Stimulated activated CD4-positive, alpha-beta T cell treated with anti-CD3 and anti-CD28 coated beads, Interleukin-1b, Interleukin-23, amount 100 ng/mL, for 1 hour (primary cell): ENCODE data around the gene CD164L2.

Source experiments
- DNase-seq, 2 donors: peaks; one replicate each; pipeline ENCODE4 v3.0.0-alpha.2; 2020; ENCODE audit warnings: low read depth in 2 of 2

CD164L2 gene

DNA sequence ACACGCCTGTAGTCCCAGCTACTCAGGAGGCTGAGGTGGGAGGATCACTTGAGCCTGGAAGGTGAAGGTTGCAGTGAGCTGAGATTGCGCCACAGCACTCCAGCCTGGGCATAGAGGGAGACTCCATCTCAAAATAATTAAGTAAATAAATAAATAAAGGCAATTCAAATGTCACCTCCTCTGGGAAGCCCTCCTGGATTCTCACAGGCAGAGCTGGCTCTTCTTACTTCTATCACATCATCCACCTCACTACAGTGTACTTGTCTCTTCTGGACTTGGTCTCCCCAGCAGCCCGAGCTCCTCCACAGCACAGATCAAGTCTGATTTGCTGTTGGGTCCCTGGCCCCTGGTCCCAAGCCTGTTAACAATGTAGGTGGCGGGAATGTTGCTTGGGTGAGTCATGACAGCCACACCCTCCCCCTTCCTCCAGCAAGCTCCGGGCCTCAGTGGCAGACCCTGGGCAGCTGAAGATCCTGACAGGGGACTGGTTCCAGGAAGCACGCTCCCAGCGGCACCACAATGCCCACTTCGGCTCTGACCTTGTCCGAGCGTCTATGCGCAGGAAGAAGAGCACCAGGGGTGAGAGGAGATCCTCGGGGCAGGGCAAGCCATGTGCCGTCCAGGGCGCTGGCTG, 36.0 kb downstream of the CD164L2 start:
- DNase-seq, result no peak

DNA sequence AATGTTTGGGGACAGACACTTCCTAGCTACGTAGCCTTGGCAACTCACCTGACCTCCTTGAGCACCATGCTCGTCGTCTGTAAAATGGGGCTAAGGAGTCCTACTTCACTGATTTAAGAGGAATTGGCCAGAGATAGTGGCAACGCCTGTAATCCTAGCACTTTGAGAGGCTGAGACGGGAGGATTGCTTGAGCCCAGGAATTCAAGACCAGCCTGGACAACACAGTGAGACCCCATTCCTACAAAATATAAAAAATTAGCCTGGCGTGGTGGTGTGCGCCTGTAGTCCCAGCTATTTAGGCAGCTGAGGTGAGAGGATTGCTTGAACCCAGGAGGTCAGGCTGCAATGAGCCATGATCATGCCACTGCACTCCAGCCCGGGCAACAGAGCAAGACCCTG, 36.8 kb downstream of the CD164L2 start:
- DNase-seq, result no peak

DNA sequence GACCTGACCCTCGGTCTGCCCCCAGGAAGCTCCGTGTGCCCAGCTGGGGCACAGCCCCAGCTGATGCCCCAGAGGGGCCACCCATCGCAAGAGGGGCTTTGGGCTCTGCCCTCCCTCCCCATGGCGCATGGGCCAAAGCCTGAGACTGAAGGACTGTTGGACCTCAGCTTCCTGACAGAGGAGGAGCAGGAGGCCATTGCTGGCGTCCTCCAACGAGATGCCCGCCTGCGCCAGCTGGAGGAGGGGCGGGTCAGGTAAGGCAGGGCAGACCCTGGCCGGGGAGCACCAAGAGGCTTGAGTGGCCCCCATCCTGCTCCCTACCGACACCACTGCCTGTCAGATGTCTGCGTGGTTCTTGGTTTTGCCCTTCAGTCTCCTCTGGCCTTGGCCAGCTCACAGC, 37.9 kb downstream of the CD164L2 start:
- no peak for DNase-seq

DNA sequence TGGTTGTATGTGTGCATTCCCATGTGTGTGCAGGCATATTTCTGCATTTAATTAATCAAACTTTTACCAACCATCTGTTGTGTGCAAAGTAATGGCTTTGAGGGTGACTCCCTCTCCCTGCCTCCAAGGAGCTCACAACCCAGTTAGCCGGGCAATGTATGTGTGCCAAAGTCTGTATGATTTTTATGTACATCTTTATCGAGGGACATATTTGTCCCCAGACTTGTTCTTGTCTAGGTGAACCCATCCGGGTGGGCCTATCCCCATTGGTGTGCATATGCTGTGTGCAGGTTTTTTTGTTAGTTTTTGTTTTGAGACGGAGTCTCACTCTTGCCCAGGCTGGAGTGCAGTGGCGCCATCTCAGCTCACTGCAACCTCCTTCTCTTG, 39.5 kb downstream of the CD164L2 start:
- no peak for DNase-seq

DNA sequence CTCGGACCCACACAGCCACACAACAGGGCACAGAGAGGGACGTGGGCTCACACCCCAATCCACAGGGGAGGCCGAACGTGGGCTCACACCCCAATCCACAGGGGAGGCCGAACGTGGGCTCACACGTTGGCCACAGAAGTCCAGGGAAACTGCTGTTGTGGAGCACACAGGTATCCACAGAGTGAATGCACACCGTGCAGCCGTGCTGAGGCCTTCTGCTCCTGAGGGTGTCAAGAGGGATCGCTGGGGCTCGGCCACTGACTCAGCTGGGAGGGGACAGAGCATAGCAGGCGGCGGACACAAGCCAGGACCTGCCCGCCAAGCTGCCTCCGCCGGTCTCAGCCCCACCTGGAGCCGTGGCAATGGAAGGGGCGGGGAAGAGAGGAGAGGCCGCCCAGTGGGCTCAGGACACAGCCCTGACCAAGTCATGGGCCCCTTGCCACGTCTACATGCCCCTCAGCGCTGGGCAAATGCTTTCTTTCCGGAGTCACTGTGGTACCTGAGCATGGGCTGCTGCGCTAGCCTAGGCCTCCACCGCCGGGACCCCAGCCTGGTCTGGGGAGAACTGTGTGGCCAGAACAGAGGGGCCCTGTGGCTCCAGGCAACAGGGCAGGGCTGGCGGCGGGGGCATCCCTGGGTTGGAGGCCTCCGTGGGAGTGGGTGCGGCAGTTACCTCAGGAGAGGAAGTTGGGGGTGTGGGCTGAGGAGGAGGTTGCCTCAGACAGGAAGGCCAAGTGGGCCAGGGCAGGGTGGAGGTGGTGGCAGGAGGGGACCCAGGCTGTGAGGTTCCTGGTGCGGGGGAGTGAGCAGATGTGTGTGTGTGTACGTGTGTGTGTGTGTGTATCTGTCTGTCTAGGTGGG, 40.1 kb downstream of the CD164L2 start:
- peak in 1 of 2 donors; percentile 57 for DNase-seq

DNA sequence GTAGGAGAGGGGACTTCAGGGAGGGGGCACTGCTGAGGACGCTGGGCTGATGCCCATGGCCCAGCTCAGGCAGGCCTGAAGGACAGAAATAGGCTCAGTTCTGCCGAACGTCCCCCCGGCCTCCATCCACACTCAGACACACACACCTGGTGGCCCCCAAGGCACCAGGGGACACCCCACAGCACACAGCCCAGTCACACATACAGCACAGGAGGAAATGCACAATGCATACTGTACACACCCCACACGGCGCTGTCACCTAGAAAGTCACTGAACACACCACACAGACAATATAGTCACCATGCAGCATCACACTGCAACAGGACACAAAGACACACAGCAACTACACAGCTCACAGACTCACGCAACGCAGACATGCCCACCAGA, 40.7 kb downstream of the CD164L2 start:
- DNase-seq, result no peak

DNA sequence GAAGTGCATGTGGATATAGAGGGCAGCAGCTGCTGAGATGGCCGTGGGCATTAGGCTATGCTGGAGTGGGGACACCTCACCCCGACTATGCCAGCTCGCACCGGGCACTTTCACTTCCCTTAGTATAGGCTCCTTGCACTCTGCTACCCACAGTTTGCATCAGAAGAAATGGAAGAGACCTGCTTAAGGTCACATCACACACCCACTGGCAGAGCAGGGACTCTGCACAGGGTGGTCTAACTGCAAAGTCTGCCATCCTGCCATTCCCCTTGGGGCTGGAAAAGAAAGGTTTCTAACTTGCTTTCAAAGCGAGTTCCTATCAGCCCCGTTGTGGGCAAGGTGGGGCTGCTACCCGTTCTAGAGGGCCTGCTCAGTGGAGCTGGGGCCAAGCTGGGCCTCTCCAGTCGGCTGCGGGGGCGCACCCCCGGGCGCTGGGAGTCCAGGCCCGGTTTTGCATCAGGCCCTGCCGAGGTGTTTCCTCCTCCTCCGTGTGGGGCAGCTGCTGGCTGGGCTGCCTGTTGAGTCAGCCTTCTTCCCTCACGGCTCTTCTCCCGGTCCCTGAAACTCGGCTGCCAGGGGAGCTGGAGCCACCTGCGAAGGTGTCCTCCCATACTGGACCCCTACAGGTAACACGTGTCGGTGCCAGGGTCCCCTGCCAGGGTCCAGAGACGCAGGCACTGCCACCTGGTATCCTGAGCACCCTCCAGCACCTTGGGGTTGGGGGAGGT, 41.4 kb downstream of the CD164L2 start, which contains the start of gene SYTL1:
TSS of gene SYTL1 (plus strand) at position 498 of the 728 bp plus-strand sequence. CDS start 3,313 bp downstream, outside the sequence.
- no peak for DNase-seq

DNA sequence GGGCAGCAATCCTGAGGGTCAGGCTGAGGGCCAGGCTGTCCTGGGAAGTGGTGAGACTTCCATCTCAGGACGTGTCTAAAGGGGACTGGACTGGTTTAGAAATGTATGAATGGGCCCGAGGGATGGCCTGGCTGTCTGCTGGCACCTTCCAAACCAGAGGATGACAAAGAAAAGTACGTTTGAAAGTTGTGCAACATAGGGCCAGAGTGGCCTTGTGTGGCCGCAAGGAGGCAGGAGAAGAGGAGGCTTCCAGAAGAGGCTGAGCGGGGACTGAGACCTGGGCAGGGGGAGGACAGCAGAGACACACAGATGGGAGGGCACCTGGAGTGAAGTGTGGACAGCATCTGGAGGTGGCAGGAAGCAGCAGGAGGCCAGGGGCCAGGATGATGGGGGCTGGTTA, 43.9 kb downstream of the CD164L2 start:
- no peak for DNase-seq

DNA sequence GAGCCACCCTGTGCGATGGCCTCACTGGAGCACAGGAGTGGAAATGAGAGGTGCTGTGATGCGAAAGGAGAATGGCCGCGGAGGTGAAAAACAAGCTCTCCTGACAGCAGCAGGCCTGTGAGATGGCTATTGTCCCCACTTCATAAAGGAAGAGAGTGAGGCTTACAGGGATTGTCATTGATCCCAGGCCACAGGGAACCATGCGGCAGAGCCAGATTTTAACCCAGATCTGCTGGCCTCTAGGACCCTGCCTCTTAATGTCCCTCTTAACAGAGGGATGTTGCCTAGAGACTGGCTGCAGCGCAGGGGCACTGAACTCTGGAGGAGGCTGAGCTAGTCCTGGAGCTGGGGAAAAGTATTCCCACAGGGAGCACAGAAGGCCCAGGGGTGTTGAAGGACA, 44.4 kb downstream of the CD164L2 start:
- no peak for DNase-seq

DNA sequence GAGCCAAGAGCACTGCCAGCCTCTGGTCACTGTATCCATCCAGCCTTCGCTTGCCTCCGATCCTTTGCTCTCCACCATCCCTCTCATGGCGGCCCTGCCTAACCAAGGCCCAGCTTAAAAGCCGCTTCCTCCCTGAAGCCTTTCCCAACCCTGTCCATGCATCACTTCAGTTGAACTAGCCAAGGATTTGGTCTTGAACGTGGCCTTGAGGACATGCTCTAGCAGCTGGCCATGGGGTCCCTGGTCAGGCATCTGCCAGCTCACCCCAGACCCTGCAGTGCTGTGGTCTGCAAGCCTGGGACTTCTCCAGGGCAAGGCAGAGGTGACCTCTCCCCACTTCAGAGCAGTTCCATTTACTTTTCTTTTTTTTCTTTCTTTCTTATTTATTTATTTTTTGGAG, 46.4 kb downstream of the CD164L2 start:
- DNase-seq, result no peak

DNA sequence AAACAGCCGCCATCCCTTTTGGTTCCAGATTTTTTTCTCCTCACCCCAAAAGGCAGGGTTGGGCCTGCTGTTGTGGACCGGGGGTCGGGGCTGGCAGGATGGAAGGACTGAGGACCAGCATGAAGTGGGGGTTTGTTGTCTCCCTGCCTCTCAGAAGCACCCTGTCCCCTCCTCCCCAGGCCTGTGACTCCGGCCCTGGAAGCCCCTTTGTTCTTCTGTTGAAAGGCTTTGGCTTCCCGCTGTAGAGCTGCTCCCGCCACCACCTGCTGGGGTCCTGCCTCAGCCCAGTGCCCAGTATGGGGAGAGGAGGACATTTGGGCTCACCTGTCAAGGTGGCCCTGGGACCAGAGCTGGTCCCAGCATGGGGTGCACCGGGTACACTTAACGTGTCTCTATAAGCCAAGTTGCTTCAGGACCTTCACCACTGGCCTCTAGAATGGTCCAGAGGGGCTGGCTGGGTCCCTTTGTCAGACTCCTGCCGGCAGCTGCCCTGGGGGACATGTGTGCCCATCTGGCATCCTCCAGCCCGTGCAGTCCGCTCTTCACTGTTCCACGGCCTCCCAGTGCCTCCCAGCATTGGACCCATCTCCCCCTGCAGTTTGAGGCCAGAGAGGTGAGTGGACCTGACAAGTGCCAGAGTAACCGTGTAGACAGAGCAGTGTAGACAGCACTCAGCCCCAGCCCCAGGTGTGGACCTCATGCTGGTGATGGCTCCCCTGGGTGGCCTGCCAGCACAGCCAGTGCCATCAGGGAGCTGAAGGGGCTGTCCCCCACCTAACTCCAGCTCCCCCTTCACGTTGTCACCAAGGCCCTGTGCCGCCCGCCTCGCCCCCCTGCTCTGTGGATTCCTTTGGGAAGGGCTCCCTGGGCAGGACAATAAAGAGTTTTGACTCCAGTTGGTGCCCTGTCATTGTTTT, 47.4 kb downstream of the CD164L2 start:
- no peak for DNase-seq

DNA sequence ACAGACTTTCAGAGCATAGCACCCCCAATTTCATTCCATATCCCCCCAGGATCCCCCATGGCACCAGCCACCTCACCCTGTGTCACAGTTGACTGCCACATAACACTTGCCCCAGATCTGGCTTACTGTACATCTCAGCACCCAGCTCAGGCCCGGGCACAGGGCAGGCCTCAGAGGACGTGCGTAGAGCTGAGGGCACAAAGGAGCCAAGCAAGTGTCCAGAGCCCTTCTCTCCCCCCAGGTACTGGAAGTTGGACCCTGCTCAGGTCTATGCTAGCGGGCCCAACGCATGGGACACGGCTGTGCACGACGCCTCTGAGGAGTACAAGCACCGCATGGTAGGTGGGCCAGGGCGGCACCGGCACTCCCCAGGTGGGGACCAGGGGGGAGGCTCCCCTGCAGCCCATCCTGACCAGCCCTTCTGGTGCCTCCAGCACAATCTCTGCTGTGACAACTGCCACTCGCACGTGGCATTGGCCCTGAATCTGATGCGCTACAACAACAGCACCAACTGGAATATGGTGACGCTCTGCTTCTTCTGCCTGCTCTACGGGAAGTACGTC, 49.3 kb downstream of the CD164L2 start:
- DNase-seq, result no peak

DNA sequence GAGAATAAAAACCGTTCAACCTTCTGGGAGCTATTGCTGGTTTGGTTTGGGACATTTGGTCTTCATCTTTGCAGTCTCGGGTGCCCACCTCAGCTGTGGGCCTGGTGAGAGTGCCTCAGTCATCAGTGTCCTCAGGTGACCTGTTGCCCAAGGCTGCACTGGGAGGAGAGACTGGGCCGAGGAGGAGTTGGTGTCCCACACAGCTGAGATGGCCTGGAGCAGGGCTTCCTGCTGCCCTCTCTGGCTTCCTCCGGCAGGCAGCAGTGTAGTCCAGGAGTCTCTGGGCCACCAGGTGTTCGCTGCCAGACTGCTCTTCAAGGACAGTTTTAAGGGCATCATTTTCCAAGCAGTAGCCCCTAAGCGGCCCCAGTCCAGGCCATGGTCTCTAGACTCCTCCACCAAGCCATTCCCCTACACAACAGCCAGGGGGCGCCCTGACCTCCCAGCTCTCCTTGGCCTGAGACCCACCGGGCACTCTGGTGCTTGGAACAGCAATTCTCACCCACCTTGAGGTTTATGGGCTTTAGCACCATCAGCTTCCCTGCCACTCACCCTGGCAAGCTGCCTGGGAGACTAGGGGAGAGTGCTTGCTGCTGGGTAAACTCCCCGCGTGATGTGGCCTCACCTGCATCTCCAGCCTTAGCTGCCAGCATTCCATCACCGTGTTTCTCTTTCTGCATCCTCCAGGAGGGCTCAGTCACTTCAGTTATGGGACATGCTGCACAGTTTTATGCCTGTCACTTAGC, 50.4 kb downstream of the CD164L2 start:
- no peak for DNase-seq

DNA sequence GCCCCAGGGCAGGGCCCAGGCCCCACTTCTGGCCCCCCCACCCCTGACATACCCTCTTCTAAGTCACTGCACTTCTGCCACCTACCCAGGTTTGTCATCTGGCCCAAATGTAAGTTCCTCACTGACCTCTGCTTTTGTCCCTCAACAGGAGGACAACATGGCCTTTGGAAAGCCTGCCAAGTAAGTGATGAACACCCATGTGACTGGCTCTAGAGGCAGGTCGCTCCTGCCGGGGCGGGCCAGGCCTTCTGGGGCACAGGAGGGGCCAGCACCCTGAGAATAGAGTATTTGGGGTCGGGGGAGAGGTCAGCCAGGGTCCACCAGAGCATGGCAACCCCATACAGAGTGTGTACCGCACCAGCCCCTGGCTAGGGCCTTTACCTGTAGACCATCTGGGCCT, 51.2 kb downstream of the CD164L2 start:
- DNase-seq, result no peak

DNA sequence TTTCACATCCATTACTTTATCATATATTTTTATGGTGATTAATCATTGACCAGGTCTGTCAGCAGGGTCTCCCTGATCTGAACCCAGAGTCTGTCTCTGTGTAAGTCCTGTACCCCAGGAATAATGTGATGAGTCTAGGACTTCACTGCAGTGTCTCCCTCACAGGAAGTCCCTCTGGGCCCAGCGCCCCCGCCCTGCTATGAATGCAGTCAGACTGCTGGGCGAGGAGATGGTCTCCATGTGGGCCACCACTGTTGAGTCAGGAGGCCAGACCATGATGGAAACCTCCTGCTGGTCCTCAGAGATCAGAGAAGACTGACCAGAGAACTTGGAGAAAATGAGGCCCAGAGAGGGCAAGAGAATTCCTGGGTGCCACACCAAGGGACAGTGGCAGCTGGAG, 51.7 kb downstream of the CD164L2 start:
- DNase-seq, result no peak

DNA sequence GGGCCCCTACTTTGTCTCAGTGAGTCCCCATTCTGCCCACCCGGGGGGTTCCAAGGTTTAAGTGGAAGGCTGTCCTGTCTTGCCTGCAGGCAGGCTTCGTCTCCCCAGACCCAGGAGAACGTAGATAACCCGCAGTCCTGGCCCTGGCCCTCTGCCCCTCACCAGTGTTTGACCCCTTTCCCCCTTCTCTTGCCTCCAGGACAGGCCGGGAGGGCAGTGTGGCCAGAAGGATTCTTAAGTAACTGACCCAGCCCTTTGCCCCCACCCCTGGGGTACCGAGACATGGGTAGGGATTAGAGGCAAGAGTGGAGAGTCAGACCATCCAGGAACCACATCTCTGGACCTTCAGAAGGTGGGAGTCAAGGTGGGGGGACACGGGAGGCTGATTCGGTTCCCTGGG, 52.3 kb downstream of the CD164L2 start:
- DNase-seq, result no peak
